Kidney epithelial cell (primary cell): Measurements from ENCODE around the gene SFTPB. TPM values are rescaled to one million over a fixed set of nuclear protein-coding genes. Genes with fewer than 3 reads are reported as not detected.

Experiments used
- DNase-seq: peaks from one replicate; pipeline ENCODE4 v3.0.0-alpha.2; 2010; ENCODE audit warnings: low read depth
- H3K27me3 ChIP-seq: 2 replicates; pipeline ENCODE4 v1.6.0; 2011; ENCODE audit warnings: low read length; ENCODE audit not compliant: control insufficient read depth, insufficient read depth
- H3K36me3 ChIP-seq: 2 replicates; pipeline ENCODE4 v1.5.1; 2011; ENCODE audit warnings: low read length; ENCODE audit not compliant: control insufficient read depth, insufficient read depth
- H3K4me3 ChIP-seq: 2 replicates; pipeline ENCODE4 v1.5.1; 2011; ENCODE audit warnings: low read depth, mild to moderate bottlenecking, control low read depth, low read length
- CTCF ChIP-seq: IDR thresholded peaks from 2 replicates; pipeline ENCODE4 v1.5.1; 2011; ENCODE audit warnings: mild to moderate bottlenecking, moderate library complexity, low read length, control low read depth, inconsistent platforms; ENCODE audit not compliant: insufficient read depth, poor library complexity, severe bottlenecking
- total RNA-seq: library from RNA; depleted of rRNA; stranded (reverse); fragments of >200 nt; gene quantifications from 2 replicates; pipeline ENCODE4 v1.2.3, GENCODE V29; 2015

Gene SFTPB
- total RNA-seq, 1 donor from 2014 or later, result not detected

- no peaks in the 10 kb centered on the region for H3K36me3 ChIP-seq
- no peak for DNase-seq
- H3K27me3 ChIP-seq, result no peaks in the 10 kb centered on the region
- no peak for TF ChIP-seq CTCF
- no peak overlapping the region for H3K4me3 ChIP-seq
Measured at GRCh38 chr2:85695121-85695520, 27.1 kb upstream of the SFTPB start.

- DNase-seq, result no peak
- no peak for TF ChIP-seq CTCF
- H3K27me3 ChIP-seq, result no peaks in the 10 kb centered on the region
- no peak within 1 kb of the TSS for H3K4me3 ChIP-seq
- no peaks in the 10 kb centered on the region for H3K36me3 ChIP-seq
Measured at GRCh38 chr2:85694052-85695025, 26.3 kb upstream of the SFTPB start, which contains the start of gene GNLY. Gene GNLY (plus strand): TSS chr2:85694358. CDS start chr2:85694419, 61 bp downstream.

- DNase-seq, result no peak
- no peaks in the 10 kb centered on the region for H3K27me3 ChIP-seq
- no peaks in the 10 kb centered on the region for H3K36me3 ChIP-seq
- TF ChIP-seq CTCF, result no peak
- no peak overlapping the region for H3K4me3 ChIP-seq
Measured at GRCh38 chr2:85692039-85692645, 24.1 kb upstream of the SFTPB start.

- DNase-seq, result no peak
- Histone ChIP-seq H3K36me3 (no peaks in the 10 kb centered on the region), H3K4me3 (no peak overlapping the region), H3K27me3 (no peaks in the 10 kb centered on the region)
- no peak for TF ChIP-seq CTCF
Measured at GRCh38 chr2:85690932-85691331, 22.9 kb upstream of the SFTPB start.

GRCh38 chr2:85684806-85685205, 16.8 kb upstream of the SFTPB start:
- no peak for DNase-seq
- Histone ChIP-seq H3K4me3 (no peak overlapping the region), H3K36me3 (no peaks in the 10 kb centered on the region), H3K27me3 (no peaks in the 10 kb centered on the region)
- no peak for TF ChIP-seq CTCF

- no peak for TF ChIP-seq CTCF
- DNase-seq, result no peak
- no peak overlapping the region for H3K4me3 ChIP-seq
Measured at GRCh38 chr2:85684380-85684779, 16.4 kb upstream of the SFTPB start.

More at GRCh38 chr2:85684380-85684779, 16.4 kb upstream of the SFTPB start:
- Histone ChIP-seq H3K27me3 (no peaks in the 10 kb centered on the region), H3K36me3 (no peaks in the 10 kb centered on the region)
